ENCODE measurements around the gene EEPD1. TPM values are rescaled to one million over a fixed set of nuclear protein-coding genes. Genes with fewer than 3 reads are reported as not detected.
A peak's percentile ranks its signal among the peaks of the same experiment; 100 is the strongest.

Gene EEPD1
- total RNA-seq, 1 donor from 2014 or later, result 5.4 TPM

- no peaks in the 10 kb centered on the region for H3K36me3 ChIP-seq (ENCODE audit: insufficient read depth, low read length)
- TF ChIP-seq EZH2 (IDR thresholded peaks at IDR 0.05; ENCODE audit: insufficient read depth, low read length), result no peak
- no peak for TF ChIP-seq CTCF (IDR thresholded peaks at IDR 0.05; ENCODE audit: insufficient read depth, low read depth, low read length)
- H3K9me3 ChIP-seq (ENCODE audit: insufficient read depth, low read depth, low read length), result no peaks in the 10 kb centered on the region
- peaks cover 3% of the 10 kb centered on the region for H3K27me3 Mint-ChIP-seq (ENCODE audit: low read depth, unreplicated experiment)
- FAIRE-seq (no peak), DNase-seq (ENCODE audit: low read depth) (peak; percentile 85)
- H2AFZ ChIP-seq (ENCODE audit: low read depth, low read length), result no peak overlapping the region
- H3K4me1 Mint-ChIP-seq (ENCODE audit: low read depth, unreplicated experiment), result peaks cover 18% of the 10 kb centered on the region
- no peak overlapping the region for H3K4me3 Mint-ChIP-seq (ENCODE audit: unreplicated experiment)
- peaks cover 19% of the 10 kb centered on the region for H3K4me1 ChIP-seq (ENCODE audit: insufficient read depth, low read length)
- H3K4me2 ChIP-seq (ENCODE audit: low read length), result peak overlapping the region; percentile 60
- H3K27me3 ChIP-seq (ENCODE audit: insufficient read depth, low read length), result no peaks in the 10 kb centered on the region
- H3K27ac Mint-ChIP-seq (ENCODE audit: unreplicated experiment), result no peak overlapping the region
- peak overlapping the region; percentile 45 for H3K9ac ChIP-seq (ENCODE audit: low read length)
- H3K36me3 Mint-ChIP-seq (ENCODE audit: low read depth, unreplicated experiment), result no peaks in the 10 kb centered on the region
- H3K9me3 Mint-ChIP-seq (ENCODE audit: unreplicated experiment), result peaks cover 3% of the 10 kb centered on the region
- H3K79me2 ChIP-seq (ENCODE audit: insufficient read depth, low read length), result no peaks in the 10 kb centered on the region
- no peaks in the 10 kb centered on the region for H4K20me1 ChIP-seq (ENCODE audit: insufficient read depth, low read length)
- no peak overlapping the region for H3K4me3 ChIP-seq (ENCODE audit: insufficient read depth, low read depth, low read length)
- peak overlapping the region; percentile 56 for H3K27ac ChIP-seq (ENCODE audit: low read depth, low read length)
These were observed 39.2 kb downstream of the EEPD1 start for GRCh38 chr7:36192053-36192824.

- Mint-ChIP-seq H3K27ac (ENCODE audit: unreplicated experiment) (peak overlapping the region; percentile 80), H3K36me3 (ENCODE audit: low read depth, unreplicated experiment) (no peaks in the 10 kb centered on the region), H3K9me3 (ENCODE audit: unreplicated experiment) (peaks cover 3% of the 10 kb centered on the region), H3K27me3 (ENCODE audit: low read depth, unreplicated experiment) (peaks cover 3% of the 10 kb centered on the region), H3K4me3 (ENCODE audit: unreplicated experiment) (no peak overlapping the region), H3K4me1 (ENCODE audit: low read depth, unreplicated experiment) (peaks cover 18% of the 10 kb centered on the region)
- no peak overlapping the region for H2AFZ ChIP-seq (ENCODE audit: low read depth, low read length)
- no peaks in the 10 kb centered on the region for H3K9me3 ChIP-seq (ENCODE audit: insufficient read depth, low read depth, low read length)
- no peaks in the 10 kb centered on the region for H3K27me3 ChIP-seq (ENCODE audit: insufficient read depth, low read length)
- peak overlapping the region; percentile 8 for H3K9ac ChIP-seq (ENCODE audit: low read length)
- H4K20me1 ChIP-seq (ENCODE audit: insufficient read depth, low read length), result no peaks in the 10 kb centered on the region
- H3K27ac ChIP-seq (ENCODE audit: low read depth, low read length), result no peak overlapping the region
- H3K4me3 ChIP-seq (ENCODE audit: insufficient read depth, low read depth, low read length), result no peak overlapping the region
- H3K36me3 ChIP-seq (ENCODE audit: insufficient read depth, low read length), result no peaks in the 10 kb centered on the region
- FAIRE-seq (no peak), DNase-seq (ENCODE audit: low read depth) (no peak)
- H3K4me1 ChIP-seq (ENCODE audit: insufficient read depth, low read length), result peaks cover 19% of the 10 kb centered on the region
- TF ChIP-seq EZH2 (IDR thresholded peaks at IDR 0.05; ENCODE audit: insufficient read depth, low read length) (no peak), CTCF (IDR thresholded peaks at IDR 0.05; ENCODE audit: insufficient read depth, low read depth, low read length) (no peak)
- no peaks in the 10 kb centered on the region for H3K79me2 ChIP-seq (ENCODE audit: insufficient read depth, low read length)
- no peak overlapping the region for H3K4me2 ChIP-seq (ENCODE audit: low read length)
These were observed 39.8 kb downstream of the EEPD1 start for GRCh38 chr7:36192877-36193276.

GRCh38 chr7:36198854-36199266 is 45.8 kb downstream of the EEPD1 start:
- Mint-ChIP-seq H3K27me3 (ENCODE audit: low read depth, unreplicated experiment) (no peaks in the 10 kb centered on the region), H3K27ac (ENCODE audit: unreplicated experiment) (no peak overlapping the region), H3K9me3 (ENCODE audit: unreplicated experiment) (peaks cover 3% of the 10 kb centered on the region), H3K36me3 (ENCODE audit: low read depth, unreplicated experiment) (no peaks in the 10 kb centered on the region), H3K4me1 (ENCODE audit: low read depth, unreplicated experiment) (peaks cover 9% of the 10 kb centered on the region), H3K4me3 (ENCODE audit: unreplicated experiment) (no peak overlapping the region)
- Histone ChIP-seq H3K27me3 (ENCODE audit: insufficient read depth, low read length) (no peaks in the 10 kb centered on the region), H3K9me3 (ENCODE audit: insufficient read depth, low read depth, low read length) (no peaks in the 10 kb centered on the region), H3K79me2 (ENCODE audit: insufficient read depth, low read length) (no peaks in the 10 kb centered on the region), H3K4me1 (ENCODE audit: insufficient read depth, low read length) (peaks cover 5% of the 10 kb centered on the region), H4K20me1 (ENCODE audit: insufficient read depth, low read length) (no peaks in the 10 kb centered on the region), H3K4me2 (ENCODE audit: low read length) (no peak overlapping the region), H3K9ac (ENCODE audit: low read length) (no peak overlapping the region), H3K27ac (ENCODE audit: low read depth, low read length) (no peak overlapping the region), H3K4me3 (ENCODE audit: insufficient read depth, low read depth, low read length) (no peak overlapping the region), H2AFZ (ENCODE audit: low read depth, low read length) (no peak overlapping the region), H3K36me3 (ENCODE audit: insufficient read depth, low read length) (no peaks in the 10 kb centered on the region)
- peak; percentile 61 for DNase-seq (ENCODE audit: low read depth)
- no peak for TF ChIP-seq EZH2 (IDR thresholded peaks at IDR 0.05; ENCODE audit: insufficient read depth, low read length)
- TF ChIP-seq CTCF (IDR thresholded peaks at IDR 0.05; ENCODE audit: insufficient read depth, low read depth, low read length), result no peak
- FAIRE-seq, result no peak

Measured in astrocyte (in vitro differentiated cells and primary cell).